Breast epithelium (tissue), 3 donors: Measurements from ENCODE around the gene PDCD2L.

Experiments used
- CTCF ChIP-seq, 3 donors: fragments of 450-650 bp; IDR thresholded peaks; one replicate each; pipeline ENCODE4 v1.5.1; 2016 to 2017; ENCODE audit warnings: antibody characterized with exemption in 3 of 3, mild to moderate bottlenecking in 3 of 3, moderate library complexity in 3 of 3
- POLR2A ChIP-seq: fragments of 450-650 bp; IDR thresholded peaks from one replicate; pipeline ENCODE4 v1.6.1; 2016; ENCODE audit warnings: antibody characterized with exemption, mild to moderate bottlenecking, moderate library complexity

- TF ChIP-seq CTCF (IDR thresholded peaks at IDR 0.05) = no peak
- no peak for TF ChIP-seq POLR2A
Observed at GRCh38 chr19:34370983-34371382, 33.2 kb upstream of the PDCD2L start.
